ENCODE measurements around the gene GALNT13.

- no peak for TF ChIP-seq CTCF (IDR thresholded peaks at IDR 0.05)
- TF ChIP-seq POLR2A (IDR thresholded peaks at IDR 0.05) = no peak
These were observed 310.3 kb downstream of the GALNT13 start for GRCh38 chr2:154182008-154182407.

Data from testis (tissue), 2 donors.